DOHH2 (cell line): ENCODE measurements around the gene ZDHHC1.

Experiments used
- EZH2phosphoT487 ChIP-seq: fragments of 200-600 bp; sonication (generic); IDR thresholded peaks from 2 replicates; pipeline ENCODE4 v1.6.1; 2017; ENCODE audit warnings: borderline replicate concordance, mild to moderate bottlenecking, antibody characterized with exemption, low read length, moderate library complexity, mixed read lengths
- TF ChIP-seq, protein P1 (sequence below): fragments of 200-600 bp; sonication (generic); IDR thresholded peaks from one replicate; pipeline ENCODE4 v1.5.1; 2014; ENCODE audit warnings: antibody characterized with exemption, mild to moderate bottlenecking, low read depth, low read length; ENCODE audit not compliant: poor library complexity, severe bottlenecking

- TF ChIP-seq, protein P1, sequence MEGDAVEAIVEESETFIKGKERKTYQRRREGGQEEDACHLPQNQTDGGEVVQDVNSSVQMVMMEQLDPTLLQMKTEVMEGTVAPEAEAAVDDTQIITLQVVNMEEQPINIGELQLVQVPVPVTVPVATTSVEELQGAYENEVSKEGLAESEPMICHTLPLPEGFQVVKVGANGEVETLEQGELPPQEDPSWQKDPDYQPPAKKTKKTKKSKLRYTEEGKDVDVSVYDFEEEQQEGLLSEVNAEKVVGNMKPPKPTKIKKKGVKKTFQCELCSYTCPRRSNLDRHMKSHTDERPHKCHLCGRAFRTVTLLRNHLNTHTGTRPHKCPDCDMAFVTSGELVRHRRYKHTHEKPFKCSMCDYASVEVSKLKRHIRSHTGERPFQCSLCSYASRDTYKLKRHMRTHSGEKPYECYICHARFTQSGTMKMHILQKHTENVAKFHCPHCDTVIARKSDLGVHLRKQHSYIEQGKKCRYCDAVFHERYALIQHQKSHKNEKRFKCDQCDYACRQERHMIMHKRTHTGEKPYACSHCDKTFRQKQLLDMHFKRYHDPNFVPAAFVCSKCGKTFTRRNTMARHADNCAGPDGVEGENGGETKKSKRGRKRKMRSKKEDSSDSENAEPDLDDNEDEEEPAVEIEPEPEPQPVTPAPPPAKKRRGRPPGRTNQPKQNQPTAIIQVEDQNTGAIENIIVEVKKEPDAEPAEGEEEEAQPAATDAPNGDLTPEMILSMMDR = no peak
- TF ChIP-seq EZH2phosphoT487 = no peak
Observed at GRCh38 chr16:67389911-67390815, 26.1 kb downstream of the ZDHHC1 start.
